ENCODE results near the gene ATF7IP2.
A peak's percentile ranks its signal among the peaks of the same experiment; 100 is the strongest.
"Not testable (repeated sequence)": the region's sequence is repeated elsewhere in the genome, so short reads cannot be mapped to it uniquely, and the experiment has no call there.

ATF7IP2 gene

GRCh38 chr16:10409713-10410112, 23.9 kb downstream of the ATF7IP2 start:
- not testable (repeated sequence) for H3K27ac ChIP-seq (ENCODE audit: low read length); H3K36me3 ChIP-seq (ENCODE audit: control insufficient read depth in 2 of 2, insufficient read depth in 2 of 2, low read length in 2 of 2); H3K4me3 ChIP-seq (ENCODE audit: low read length in 2 of 2); H3K27me3 ChIP-seq (ENCODE audit: control insufficient read depth in 1 of 2, insufficient read depth in 2 of 2, low read length in 2 of 2); H3K9ac ChIP-seq (ENCODE audit: low read length in 2 of 2); H3K4me1 ChIP-seq (ENCODE audit: control insufficient read depth, insufficient read depth, low read length)
- H3K9me3 ChIP-seq (ENCODE audit: control insufficient read depth in 2 of 2, low read length in 2 of 2), result peaks cover 0 to 20% of the 10 kb centered on the region in 2 donors

DNA sequence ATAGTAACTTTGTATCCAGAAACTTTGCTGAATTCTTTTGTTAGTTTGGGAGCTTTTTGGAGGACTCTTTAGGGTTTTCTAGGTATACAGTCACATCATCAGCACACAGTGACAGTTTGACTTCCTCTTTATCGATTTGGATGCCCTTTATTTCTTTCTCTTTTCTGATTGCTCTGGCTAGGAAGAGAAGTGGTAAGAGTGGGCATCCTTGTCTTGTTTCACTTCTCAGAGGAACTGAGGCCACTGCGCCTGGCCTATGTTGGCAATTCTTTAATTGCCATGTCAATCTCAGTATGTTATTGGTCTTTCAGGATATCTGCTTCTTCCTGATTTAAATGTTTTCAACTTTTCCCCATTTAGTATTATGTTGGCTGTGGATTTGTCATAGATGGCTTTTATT, 24.6 kb downstream of the ATF7IP2 start:
- Histone ChIP-seq H3K9ac (ENCODE audit: low read length in 2 of 2) (no peak overlapping the region), H3K9me3 (ENCODE audit: control insufficient read depth in 2 of 2, low read length in 2 of 2) (peaks cover 0 to 20% of the 10 kb centered on the region in 2 donors), H3K36me3 (ENCODE audit: control insufficient read depth in 2 of 2, insufficient read depth in 2 of 2, low read length in 2 of 2) (no peaks in the 10 kb centered on the region), H3K27me3 (ENCODE audit: control insufficient read depth in 1 of 2, insufficient read depth in 2 of 2, low read length in 2 of 2) (no peaks in the 10 kb centered on the region), H3K27ac (ENCODE audit: low read length) (no peak overlapping the region), H3K4me1 (ENCODE audit: control insufficient read depth, insufficient read depth, low read length) (no peaks in the 10 kb centered on the region), H3K4me3 (ENCODE audit: low read length in 2 of 2) (no peak overlapping the region)

GRCh38 chr16:10412935-10413601, 27.2 kb downstream of the ATF7IP2 start:
- Histone ChIP-seq H3K27ac (ENCODE audit: low read length) (no peak overlapping the region), H3K36me3 (ENCODE audit: control insufficient read depth in 2 of 2, insufficient read depth in 2 of 2, low read length in 2 of 2) (no peaks in the 10 kb centered on the region), H3K4me3 (ENCODE audit: low read length in 2 of 2) (no peak overlapping the region), H3K9me3 (ENCODE audit: control insufficient read depth in 2 of 2, low read length in 2 of 2) (peaks cover 0 to 23% of the 10 kb centered on the region in 2 donors), H3K27me3 (ENCODE audit: control insufficient read depth in 1 of 2, insufficient read depth in 2 of 2, low read length in 2 of 2) (no peaks in the 10 kb centered on the region), H3K4me1 (ENCODE audit: control insufficient read depth, insufficient read depth, low read length) (no peaks in the 10 kb centered on the region), H3K9ac (ENCODE audit: low read length in 2 of 2) (no peak overlapping the region)

- not testable (repeated sequence) for H3K4me1 ChIP-seq (ENCODE audit: control insufficient read depth, insufficient read depth, low read length); H3K27ac ChIP-seq (ENCODE audit: low read length); H3K4me3 ChIP-seq (ENCODE audit: low read length in 2 of 2); H3K9me3 ChIP-seq (ENCODE audit: control insufficient read depth in 2 of 2, low read length in 2 of 2); H3K27me3 ChIP-seq (ENCODE audit: control insufficient read depth in 1 of 2, insufficient read depth in 2 of 2, low read length in 2 of 2); H3K9ac ChIP-seq (ENCODE audit: low read length in 2 of 2); H3K36me3 ChIP-seq (ENCODE audit: control insufficient read depth in 2 of 2, insufficient read depth in 2 of 2, low read length in 2 of 2)
These were observed 32.3 kb downstream of the ATF7IP2 start for GRCh38 chr16:10418204-10418603.

DNA sequence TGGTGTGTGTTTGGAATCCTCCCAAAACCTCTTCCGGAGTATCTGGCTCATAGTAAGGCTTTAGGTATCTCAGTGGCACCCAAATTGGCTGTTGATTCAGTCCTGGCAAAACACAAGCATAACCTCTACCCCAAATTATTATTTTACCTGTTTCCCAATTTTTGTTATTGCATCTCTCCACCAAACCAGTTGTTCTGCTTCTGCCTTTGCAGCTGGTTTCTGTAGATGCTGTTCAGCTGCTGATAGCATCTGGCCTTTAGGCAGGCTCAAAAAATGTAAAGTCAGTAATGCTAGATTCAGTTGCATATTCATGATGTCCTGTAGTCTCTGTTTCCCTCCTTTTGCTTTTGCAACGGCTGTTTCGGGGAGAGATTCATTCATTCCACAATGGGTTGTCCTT, 33.8 kb downstream of the ATF7IP2 start:
- Histone ChIP-seq H3K36me3 (ENCODE audit: control insufficient read depth in 2 of 2, insufficient read depth in 2 of 2, low read length in 2 of 2) (no peaks in the 10 kb centered on the region), H3K27me3 (ENCODE audit: control insufficient read depth in 1 of 2, insufficient read depth in 2 of 2, low read length in 2 of 2) (no peaks in the 10 kb centered on the region), H3K4me3 (ENCODE audit: low read length in 2 of 2) (no peak overlapping the region), H3K4me1 (ENCODE audit: control insufficient read depth, insufficient read depth, low read length) (no peaks in the 10 kb centered on the region), H3K27ac (ENCODE audit: low read length) (no peak overlapping the region), H3K9me3 (ENCODE audit: control insufficient read depth in 2 of 2, low read length in 2 of 2) (peaks cover 2 to 10% of the 10 kb centered on the region in 2 donors), H3K9ac (ENCODE audit: low read length in 2 of 2) (no peak overlapping the region)

GRCh38 chr16:10421596-10421995, 35.7 kb downstream of the ATF7IP2 start:
- Histone ChIP-seq H3K4me1 (ENCODE audit: control insufficient read depth, insufficient read depth, low read length) (no peaks in the 10 kb centered on the region), H3K9ac (ENCODE audit: low read length in 2 of 2) (no peak overlapping the region), H3K9me3 (ENCODE audit: control insufficient read depth in 2 of 2, low read length in 2 of 2) (peaks cover 2 to 10% of the 10 kb centered on the region in 2 donors), H3K27me3 (ENCODE audit: control insufficient read depth in 1 of 2, insufficient read depth in 2 of 2, low read length in 2 of 2) (no peaks in the 10 kb centered on the region), H3K4me3 (ENCODE audit: low read length in 2 of 2) (no peak overlapping the region), H3K27ac (ENCODE audit: low read length) (no peak overlapping the region), H3K36me3 (ENCODE audit: control insufficient read depth in 2 of 2, insufficient read depth in 2 of 2, low read length in 2 of 2) (no peaks in the 10 kb centered on the region)

GRCh38 chr16:10428433-10429168, 42.7 kb downstream of the ATF7IP2 start:
- no peak overlapping the region for H3K27ac ChIP-seq (ENCODE audit: low read length)
- H3K9ac ChIP-seq (ENCODE audit: low read length in 2 of 2), result no peak overlapping the region
- no peaks in the 10 kb centered on the region for H3K4me1 ChIP-seq (ENCODE audit: control insufficient read depth, insufficient read depth, low read length)
- H3K36me3 ChIP-seq (ENCODE audit: control insufficient read depth in 2 of 2, insufficient read depth in 2 of 2, low read length in 2 of 2), result no peaks in the 10 kb centered on the region
- H3K9me3 ChIP-seq (ENCODE audit: control insufficient read depth in 2 of 2, low read length in 2 of 2), result no peaks in the 10 kb centered on the region
- H3K4me3 ChIP-seq (ENCODE audit: low read length in 2 of 2), result no peak overlapping the region
- H3K27me3 ChIP-seq (ENCODE audit: control insufficient read depth in 1 of 2, insufficient read depth in 2 of 2, low read length in 2 of 2), result no peaks in the 10 kb centered on the region

DNA sequence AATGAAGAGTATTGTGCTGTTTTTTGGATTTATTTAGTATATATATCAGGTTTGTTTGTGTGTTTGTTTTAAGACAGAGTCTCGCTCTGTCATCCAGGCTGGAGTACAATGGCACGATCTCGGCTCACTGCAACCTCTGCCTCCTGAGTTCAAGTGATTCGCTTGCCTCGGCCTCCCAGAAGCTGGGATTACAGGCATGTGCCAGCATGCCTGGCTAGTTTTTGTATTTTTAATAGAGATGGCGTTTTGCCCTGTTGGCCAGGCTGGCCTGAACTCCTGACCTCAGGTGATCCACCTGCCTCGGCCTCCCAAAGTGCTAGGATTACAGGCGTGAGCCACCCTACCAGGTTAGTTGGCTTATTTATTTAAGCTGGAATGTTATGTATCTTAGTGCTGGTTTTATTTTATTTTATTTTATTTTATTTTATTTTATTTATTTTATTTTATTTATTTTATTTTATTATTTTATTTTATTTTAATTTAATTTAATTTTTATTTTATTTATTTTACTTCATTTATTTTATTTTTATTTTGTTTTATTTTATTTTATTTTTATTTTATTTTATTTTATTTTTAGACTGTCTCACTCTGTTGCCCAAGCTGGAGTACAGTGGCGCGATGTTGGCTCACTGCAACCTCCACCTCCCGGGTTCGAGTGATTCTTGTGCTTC, 43.6 kb downstream of the ATF7IP2 start:
- H3K4me1 ChIP-seq (ENCODE audit: control insufficient read depth, insufficient read depth, low read length); H3K36me3 ChIP-seq (ENCODE audit: control insufficient read depth in 2 of 2, insufficient read depth in 2 of 2, low read length in 2 of 2); H3K27me3 ChIP-seq (ENCODE audit: control insufficient read depth in 1 of 2, insufficient read depth in 2 of 2, low read length in 2 of 2); H3K9ac ChIP-seq (ENCODE audit: low read length in 2 of 2); H3K9me3 ChIP-seq (ENCODE audit: control insufficient read depth in 2 of 2, low read length in 2 of 2); H3K4me3 ChIP-seq (ENCODE audit: low read length in 2 of 2); H3K27ac ChIP-seq (ENCODE audit: low read length): not testable (repeated sequence)

GRCh38 chr16:10441726-10442125, 55.9 kb downstream of the ATF7IP2 start:
- no peak overlapping the region for H3K27ac ChIP-seq (ENCODE audit: low read length)
- peaks cover 5 to 22% of the 10 kb centered on the region in 2 donors for H3K36me3 ChIP-seq (ENCODE audit: control insufficient read depth in 2 of 2, insufficient read depth in 2 of 2, low read length in 2 of 2)
- no peaks in the 10 kb centered on the region for H3K4me1 ChIP-seq (ENCODE audit: control insufficient read depth, insufficient read depth, low read length)
- H3K9me3 ChIP-seq (ENCODE audit: control insufficient read depth in 2 of 2, low read length in 2 of 2), result peaks cover 5 to 17% of the 10 kb centered on the region in 2 donors
- no peak overlapping the region for H3K9ac ChIP-seq (ENCODE audit: low read length in 2 of 2)
- no peaks in the 10 kb centered on the region for H3K27me3 ChIP-seq (ENCODE audit: control insufficient read depth in 1 of 2, insufficient read depth in 2 of 2, low read length in 2 of 2)
- no peak overlapping the region for H3K4me3 ChIP-seq (ENCODE audit: low read length in 2 of 2)

DNA sequence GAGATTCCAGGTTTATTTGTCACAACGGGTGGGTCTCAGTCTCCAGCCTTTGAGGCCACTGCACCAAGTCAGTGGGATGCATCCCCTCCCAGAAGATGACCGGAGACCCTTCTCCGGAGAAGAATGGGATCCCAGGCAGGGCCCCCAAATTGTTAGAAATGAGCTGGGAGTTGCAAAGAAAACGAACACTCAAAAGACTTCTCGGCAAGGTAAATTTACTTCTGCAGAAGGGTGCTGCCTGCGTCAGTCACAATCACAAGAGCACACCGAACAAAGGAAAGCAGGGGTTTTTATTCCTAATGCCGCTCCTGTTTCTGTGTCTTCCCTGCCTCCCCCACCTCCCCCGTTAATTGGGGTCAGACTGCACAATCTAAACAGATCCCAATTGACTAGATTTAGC, 61.4 kb downstream of the ATF7IP2 start:
- Histone ChIP-seq H3K27me3 (ENCODE audit: control insufficient read depth in 1 of 2, insufficient read depth in 2 of 2, low read length in 2 of 2) (no peaks in the 10 kb centered on the region), H3K9me3 (ENCODE audit: control insufficient read depth in 2 of 2, low read length in 2 of 2) (peaks cover 16 to 28% of the 10 kb centered on the region in 2 donors), H3K9ac (ENCODE audit: low read length in 2 of 2) (no peak overlapping the region), H3K27ac (ENCODE audit: low read length) (no peak overlapping the region), H3K4me1 (ENCODE audit: control insufficient read depth, insufficient read depth, low read length) (no peaks in the 10 kb centered on the region), H3K4me3 (ENCODE audit: low read length in 2 of 2) (peak overlapping the region in 1 of 2 donors; percentile 19), H3K36me3 (ENCODE audit: control insufficient read depth in 2 of 2, insufficient read depth in 2 of 2, low read length in 2 of 2) (peaks cover 5 to 24% of the 10 kb centered on the region in 2 donors)
